ENCODE results near the gene NDST3.

- no peak for TF ChIP-seq POLR2A (IDR thresholded peaks at IDR 0.05)
- TF ChIP-seq, protein P1, sequence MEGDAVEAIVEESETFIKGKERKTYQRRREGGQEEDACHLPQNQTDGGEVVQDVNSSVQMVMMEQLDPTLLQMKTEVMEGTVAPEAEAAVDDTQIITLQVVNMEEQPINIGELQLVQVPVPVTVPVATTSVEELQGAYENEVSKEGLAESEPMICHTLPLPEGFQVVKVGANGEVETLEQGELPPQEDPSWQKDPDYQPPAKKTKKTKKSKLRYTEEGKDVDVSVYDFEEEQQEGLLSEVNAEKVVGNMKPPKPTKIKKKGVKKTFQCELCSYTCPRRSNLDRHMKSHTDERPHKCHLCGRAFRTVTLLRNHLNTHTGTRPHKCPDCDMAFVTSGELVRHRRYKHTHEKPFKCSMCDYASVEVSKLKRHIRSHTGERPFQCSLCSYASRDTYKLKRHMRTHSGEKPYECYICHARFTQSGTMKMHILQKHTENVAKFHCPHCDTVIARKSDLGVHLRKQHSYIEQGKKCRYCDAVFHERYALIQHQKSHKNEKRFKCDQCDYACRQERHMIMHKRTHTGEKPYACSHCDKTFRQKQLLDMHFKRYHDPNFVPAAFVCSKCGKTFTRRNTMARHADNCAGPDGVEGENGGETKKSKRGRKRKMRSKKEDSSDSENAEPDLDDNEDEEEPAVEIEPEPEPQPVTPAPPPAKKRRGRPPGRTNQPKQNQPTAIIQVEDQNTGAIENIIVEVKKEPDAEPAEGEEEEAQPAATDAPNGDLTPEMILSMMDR (IDR thresholded peaks at IDR 0.05): no peak
Observed at GRCh38 chr4:118155516-118155915, 121.2 kb downstream of the NDST3 start.
